GM18499 (cell line): ENCODE results near the gene LRBA.

Experiments
- ATAC-seq: cut with Tn5 transposase; IDR thresholded peaks from one replicate; pipeline ENCODE4 v1.9.1; 2021; ENCODE audit warnings: moderate number of reproducible peaks; ENCODE audit not compliant: insufficient read depth, unreplicated experiment

Gene LRBA

DNA sequence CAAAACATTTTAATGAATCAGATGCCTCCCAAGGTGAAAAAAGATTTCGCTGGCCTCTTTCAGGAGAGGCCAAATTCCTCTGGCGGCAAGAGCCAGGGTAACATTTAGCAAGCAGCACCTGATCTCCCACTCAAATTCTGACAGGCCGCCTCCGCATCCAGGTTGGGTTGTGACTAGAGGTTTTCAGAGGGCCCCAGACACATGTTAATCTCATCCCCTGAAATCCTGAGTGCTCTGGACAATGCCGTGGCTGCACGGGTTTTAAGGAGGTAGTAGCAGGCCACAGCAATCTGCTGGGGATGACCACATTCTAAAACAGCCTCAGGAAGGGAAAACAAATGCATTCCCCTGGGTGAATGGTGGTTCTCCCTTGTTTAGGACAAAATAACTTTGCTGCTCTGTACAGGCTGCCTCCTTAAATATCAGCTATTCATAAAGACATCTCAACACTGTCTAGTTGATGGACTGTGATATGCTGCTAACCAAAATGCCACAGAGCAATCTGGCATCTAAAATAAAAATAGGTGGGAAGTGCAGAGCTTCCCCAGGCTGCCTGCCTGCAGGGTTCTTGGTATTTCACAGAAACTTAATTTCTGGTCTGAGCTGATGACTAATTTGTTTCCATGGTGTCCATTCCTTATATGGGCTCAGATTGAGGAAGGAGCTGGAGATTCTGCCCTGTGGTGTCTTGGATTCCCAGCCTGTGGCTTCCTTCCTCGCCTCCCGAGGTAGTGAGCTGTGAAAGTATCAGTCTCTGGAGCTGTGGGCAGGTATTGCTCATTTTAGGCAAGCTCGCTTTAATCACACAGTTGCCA lies 734.8 kb downstream of the LRBA start:
- ATAC-seq, result no peak

DNA sequence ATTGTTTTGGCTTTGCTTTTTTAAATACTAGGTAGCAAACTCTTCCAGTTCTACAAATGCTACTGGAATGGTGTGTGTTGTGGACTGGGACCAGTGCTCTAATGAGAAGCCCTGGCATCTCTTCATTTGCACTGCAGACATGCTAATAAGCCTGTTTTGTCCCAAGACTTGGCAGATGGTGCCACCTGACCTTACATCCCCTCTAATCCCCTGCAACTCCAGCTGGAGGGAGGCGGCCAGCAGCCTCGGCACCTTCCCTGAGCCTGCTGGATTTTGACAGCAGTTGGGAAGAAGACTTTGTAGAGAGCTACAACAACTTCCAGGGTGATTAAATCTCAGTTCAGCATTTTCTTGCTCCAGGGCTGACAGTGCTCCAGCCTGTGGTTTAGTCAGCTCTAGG lies 736.9 kb downstream of the LRBA start:
- no peak for ATAC-seq

DNA sequence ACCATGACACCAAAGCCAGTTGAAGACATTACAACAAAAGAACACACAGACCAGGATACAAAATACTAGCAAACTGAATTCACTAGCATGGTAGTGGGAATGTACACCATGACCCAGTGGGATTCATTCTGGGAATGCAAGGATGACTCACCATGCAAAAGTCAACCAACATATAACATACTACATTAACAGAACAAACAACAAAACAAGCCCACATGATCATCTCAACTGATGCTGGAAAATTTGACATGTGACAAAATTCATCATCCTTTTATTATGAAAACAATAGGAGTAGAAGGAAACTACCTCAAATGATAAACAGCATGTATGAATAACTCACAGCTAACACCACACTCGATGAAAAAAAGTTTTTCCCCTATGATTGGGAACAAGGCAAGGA lies 746.6 kb downstream of the LRBA start:
- no peak for ATAC-seq

DNA sequence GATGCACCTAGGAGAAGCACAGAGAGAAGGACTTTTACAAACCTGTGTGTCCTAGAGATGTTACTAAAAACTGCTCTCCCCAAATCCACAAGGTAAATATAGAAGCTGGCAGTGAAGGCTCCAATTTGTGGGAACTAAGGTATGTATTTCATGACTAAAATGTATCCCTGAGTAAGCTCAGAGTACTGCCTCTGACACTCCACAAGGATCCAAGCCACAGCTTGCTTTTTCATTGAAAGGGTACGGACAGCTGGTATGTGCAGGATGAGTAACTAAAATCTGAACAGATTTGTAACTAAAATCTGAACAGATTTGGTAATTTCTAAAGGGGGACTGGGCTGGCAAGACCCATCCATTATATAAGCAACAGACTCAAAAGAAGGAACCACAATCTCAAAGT lies 749.3 kb downstream of the LRBA start:
- no peak for ATAC-seq

DNA sequence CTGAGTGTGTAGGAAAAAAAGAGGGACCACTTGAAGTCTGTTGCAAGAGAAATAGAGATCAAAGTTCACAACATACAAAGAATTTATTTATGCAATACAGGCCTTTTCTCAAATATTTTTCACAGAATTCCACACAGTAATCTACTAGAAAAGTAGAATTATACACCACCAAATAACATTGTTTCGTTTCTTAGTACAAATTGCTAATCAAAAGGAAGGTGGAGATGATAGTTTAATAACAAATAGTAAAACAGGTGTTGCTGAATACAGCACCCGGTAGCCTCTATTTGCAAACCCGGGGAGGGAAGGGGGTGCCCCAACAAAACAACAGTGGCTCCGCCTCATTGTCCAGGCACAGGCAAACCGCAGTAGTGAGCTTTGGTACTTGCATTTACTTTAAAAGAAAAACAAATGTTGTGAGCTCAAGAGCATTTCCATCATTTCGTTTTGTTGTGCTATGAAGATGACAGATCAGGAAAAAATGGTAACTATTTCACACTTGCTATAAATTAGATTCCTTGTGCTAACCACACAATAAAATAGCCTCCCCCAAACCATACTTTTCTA lies 750.4 kb downstream of the LRBA start:
- no peak for ATAC-seq

DNA sequence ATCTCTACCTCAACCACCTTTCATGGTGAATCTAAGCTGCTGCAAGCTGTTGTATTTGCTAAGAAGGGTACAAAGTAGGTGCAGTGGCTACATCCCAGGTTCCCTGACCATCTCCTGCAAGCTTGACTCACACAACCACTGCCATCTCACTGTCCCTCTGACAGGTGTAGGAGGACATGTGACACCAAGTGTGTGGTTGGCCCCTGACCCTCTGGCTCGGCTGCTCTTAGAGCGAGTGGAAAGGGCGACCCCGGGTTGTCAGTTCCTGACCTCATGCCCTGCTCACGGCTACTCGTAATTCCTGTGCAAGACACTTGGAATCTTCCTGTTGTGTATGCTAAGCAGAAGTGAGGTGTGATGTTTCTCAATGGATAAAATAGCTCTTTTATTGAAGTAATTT lies 752.5 kb downstream of the LRBA start:
- ATAC-seq, result no peak

DNA sequence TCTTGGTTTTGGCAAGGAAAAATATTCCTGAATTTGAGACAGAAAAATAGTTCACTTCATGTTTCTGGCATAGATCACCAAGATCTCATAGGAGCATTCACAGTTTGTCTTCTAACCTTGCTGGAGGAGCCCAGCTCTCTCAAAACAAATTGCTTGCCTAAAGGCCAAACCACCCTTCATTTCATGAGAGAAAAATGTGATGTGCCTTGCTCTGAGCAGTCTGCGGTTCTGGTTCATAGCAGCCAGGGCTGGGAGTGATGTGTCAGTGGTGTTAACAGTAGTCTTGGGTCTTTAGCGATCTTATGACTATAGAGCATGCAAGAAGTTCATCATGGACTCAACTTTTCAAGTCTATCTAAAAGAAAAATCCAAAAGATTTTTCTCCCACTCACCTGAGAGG lies 753.5 kb downstream of the LRBA start:
- ATAC-seq, result no peak

DNA sequence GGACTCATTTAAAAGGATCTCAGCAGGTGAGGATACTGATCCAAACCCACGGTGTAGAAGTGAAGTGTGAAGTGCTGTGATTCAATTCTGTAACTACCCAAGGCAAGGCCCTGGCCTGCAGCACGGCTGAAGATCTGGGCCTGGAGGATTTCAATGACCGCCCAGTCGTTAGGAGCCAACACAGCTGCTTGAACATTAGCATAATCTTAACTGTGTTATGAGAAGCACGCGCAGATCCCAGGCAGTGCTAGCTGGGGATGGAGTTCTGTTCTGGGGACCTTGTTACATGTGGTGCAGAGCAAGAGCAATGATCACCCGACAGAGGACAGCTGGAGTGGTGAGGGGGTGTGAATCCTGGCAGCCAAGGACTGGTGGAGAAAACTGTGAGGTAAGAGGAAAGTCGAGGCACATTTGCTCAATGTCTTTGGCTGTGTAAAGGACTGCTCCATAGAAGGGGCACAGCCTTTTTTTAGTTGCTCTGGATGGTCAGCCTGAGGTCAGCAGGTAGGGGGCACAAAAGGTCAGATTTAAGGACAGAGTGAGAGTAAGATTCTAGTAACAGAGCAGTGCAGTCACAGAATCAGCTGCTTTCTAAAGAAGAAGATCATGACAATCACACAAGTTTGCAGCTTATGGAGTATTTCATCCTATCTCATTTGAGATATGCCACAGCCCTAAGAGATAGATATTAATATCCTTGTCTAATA lies 755.1 kb downstream of the LRBA start:
- ATAC-seq, result no peak

DNA sequence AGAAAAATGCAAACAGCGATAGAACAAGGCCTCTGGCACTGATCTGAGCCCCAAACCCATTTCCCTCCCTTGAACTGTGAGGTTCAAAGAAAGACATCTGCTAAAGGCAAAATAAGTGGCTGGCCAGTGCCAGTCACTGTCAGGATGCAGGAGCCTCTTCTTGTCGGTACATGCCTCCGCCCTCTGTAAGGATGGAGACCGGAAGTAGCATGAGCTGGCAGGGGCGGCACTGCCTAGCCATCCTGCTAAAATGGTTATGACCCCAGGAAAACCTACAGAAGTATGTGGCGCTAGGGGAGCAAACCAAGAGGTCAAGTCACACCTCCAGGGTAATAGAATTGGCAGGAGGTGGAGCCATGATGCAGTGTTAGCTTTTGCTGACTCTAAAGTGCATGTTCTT lies 756.5 kb downstream of the LRBA start:
- ATAC-seq, result no peak

DNA sequence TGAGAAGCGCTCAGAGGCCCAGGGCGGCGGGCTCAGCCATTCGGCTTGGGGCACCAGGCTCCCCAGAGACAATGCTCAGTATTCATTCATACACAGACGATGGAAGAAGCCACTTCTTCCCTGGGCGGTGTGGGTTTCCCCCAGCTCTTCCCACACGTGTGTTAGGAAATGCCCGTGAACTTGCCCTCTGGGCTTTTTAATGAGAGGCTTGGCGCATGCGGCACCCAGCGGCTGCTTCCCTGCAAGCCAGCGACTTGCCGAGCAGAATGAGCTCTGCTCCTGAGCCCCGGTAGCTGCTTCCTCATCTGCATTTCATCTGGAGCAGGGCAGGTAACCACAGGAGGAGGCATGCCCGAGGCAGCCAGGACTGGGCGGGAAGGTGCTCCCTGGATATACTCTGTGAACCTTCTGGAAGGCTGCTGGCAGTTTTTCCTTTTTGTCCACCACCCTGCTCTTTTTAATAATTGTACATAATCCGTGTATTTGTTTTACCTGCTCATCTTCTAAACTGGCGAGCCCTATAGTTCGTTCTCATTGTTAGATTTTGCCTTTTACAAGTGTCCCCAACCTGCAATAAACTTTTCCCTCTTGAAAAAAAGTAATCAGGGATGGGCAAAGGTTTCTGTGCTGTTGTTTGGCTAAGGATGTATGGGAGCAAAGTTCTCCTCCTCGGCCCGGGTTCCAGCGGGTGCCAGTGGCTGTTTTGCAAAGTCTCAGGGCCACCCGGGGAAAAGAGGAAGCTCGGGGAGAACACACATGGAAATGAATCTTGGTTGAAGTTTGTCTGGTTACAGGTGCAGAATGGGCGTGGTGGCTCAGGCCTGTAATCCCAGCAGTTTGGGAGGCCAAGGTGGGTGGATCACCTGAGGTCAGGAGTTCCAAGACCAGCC lies 758.0 kb downstream of the LRBA start:
- no peak for ATAC-seq

DNA sequence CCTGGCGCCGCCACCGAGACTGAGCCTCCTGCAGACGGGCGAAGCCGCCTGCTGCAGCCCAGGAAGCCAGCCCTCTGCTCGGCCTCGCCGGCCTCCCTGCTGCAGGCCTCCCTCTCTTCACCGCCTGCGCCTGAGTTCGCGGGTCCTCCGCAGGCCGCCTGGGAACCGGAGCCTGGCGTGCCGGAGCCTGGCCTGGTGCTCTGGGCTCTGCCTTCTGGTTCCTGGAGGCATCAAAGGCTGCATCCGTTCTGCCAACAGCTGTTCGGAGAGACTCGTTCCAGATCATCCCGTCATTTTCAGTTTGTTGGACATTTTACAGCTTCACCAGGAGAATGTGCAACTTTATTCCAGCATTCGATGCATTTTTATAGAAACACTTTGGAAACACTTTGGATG lies 758.9 kb downstream of the LRBA start:
- no peak for ATAC-seq

DNA sequence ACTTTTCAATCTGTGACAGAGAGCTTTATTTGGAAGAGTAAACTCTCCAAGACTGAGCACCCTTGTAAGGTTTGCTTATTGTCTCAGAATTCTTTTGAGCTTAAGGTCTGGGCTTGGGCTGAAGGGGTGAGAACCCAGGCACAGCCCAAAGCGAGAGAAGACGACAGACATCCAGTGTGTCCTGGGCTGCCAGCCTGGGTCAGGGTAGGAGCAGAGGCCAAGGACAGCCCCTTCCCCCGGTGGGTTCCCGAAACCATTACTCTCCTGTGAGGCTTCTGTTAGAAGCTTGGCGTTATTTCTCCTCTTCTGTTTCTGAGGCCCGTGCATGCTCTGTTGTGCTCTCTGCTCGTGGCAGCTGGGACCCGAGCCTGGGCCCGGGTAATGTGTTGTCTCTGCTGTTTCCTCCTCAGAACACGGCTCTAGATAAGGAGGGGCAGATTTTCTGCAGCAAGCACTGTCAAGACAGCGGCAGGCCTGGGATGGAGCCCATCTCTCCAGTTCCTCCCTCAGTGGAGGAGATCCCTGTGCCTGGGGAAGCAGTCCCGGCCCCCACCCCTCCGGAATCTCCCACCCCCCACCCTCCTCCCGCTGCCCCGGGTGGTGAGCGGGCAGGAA lies 759.4 kb downstream of the LRBA start:
- ATAC-seq, result no peak

DNA sequence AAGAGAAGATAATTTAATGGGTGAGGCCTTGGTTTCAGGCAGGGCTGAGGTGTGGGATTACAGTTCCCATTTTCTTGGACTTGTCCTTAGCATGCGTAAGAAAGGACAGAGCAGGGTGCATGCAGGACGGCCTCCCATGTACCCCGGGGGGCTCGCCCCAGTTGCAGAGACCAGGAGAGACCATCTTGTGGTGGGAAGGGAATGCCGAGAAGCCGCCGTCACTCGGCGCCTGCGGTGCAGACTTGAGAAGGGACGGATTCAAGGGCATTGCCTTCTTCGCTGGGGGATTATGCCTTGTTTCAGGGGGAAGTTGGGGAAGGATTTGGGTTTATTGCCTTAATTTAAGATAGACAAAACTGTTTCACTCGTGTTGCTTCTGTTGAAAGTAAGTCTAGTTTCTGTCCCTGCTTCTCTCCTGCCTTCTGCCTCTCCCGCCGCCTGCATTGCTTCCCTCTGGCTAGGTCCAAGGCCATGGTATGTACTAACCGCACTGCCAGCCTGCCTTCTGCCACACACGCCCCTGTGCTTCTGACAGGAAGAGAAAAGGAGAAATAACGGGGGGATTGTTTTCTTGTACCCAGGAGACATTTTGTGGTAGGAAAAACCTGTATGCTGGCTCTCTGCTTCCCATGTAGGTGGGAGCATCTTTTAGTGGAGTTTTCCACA lies 761.0 kb downstream of the LRBA start:
- no peak for ATAC-seq

DNA sequence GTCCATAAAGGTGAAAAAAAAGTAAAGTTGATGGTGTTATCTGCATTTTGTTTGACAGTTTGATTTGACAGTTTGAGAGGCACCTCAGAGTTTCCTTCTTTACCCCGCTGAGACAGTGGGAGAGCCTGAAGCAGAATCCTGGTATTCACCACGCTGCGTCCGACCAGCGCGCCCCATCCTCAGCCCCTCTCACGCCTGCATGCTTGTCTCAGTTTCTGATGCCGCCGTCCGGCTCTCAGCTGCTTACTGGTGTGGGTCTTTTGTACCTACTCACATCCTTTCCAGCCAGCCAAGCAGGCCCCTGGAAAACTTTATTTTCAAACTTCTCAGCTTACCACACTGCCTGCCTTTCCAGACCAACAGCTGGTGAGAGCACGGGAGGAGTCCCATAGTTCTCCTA lies 761.7 kb downstream of the LRBA start:
- ATAC-seq, result no peak

DNA sequence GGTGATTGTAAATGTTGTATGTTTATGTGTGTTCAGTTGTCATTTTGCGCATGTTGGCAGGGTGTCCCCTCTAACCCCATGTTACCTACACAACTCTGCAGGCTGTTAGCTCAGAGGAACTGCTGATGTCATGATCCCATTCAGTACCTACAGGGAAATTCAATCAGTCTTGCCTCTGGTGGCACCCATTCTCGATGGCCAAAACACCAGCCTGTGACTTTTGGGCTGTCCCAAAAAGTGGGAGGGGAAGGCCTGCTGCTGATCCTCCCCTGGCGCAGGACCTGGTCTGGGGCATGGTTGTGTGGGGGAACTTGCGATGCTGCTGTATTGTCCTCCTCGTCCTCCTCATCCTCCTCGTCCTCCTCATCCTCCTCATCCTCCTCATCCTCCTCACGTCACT lies 762.3 kb downstream of the LRBA start:
- ATAC-seq, result no peak

DNA sequence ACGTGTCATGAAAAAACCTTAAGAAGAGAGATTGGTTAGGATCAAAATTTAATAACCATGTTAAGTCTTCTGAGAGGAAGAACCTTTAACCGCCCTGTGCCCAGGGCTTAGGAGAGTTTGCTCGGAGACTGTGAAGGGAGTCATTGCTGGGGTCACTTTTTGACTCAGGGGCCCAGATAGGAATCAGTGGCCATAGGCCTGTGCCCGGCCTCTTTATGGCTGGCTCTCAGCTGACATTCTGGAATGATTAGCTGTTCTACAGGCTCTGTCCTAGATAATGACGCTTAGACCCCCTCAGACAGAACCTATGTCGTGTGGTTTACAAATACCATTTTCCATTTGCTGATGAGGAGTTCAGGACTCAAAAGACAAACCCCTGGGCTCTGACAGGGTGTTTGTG lies 762.8 kb downstream of the LRBA start:
- ATAC-seq, result no peak

DNA sequence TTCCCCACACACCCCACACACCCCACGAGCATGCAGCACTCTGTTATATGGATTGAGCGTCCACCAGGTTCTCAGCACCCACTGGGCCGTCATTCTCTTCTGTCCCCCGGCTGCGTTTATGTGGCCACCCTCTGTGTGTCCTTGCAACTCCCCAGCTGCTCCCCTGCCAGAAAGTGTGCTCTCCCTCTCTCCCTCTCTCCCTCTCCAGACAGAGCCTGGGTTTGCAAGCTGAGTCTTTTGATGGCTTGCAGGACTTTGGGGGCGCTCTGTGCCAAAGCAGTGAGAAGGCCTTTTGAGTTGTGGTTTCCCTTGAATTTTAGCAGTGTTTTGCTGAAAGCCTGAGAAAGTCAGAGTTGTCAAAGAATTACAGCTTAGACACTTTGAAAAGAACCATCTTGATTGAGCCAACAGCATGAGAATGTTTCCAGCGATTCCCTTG lies 763.3 kb downstream of the LRBA start:
- ATAC-seq, result no peak

DNA sequence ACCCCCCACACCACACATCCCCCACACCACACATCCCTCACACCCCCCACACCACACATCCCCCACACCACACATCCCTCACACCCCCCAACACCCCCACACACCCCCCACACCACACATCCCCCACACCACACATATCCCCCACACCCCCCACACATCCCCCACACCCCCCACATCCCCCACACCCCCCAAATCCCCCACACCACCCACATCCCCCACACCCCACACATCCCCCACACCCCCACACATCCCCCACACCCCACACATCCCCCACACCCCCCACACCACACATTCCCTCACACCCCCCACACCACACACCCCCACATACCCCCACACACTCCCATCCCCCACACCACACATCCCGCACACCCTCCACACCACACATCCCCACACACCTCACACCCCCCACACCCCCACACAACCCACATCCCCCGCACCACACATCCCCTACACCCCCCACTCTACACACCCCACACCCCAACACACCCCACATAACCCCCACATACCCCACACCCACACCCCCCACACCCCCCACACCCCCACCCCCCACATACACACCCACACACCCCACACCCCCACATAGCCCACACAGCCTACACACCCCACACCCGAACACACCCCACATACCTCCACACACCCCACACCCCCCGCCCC lies 764.0 kb downstream of the LRBA start:
- ATAC-seq, result no peak

DNA sequence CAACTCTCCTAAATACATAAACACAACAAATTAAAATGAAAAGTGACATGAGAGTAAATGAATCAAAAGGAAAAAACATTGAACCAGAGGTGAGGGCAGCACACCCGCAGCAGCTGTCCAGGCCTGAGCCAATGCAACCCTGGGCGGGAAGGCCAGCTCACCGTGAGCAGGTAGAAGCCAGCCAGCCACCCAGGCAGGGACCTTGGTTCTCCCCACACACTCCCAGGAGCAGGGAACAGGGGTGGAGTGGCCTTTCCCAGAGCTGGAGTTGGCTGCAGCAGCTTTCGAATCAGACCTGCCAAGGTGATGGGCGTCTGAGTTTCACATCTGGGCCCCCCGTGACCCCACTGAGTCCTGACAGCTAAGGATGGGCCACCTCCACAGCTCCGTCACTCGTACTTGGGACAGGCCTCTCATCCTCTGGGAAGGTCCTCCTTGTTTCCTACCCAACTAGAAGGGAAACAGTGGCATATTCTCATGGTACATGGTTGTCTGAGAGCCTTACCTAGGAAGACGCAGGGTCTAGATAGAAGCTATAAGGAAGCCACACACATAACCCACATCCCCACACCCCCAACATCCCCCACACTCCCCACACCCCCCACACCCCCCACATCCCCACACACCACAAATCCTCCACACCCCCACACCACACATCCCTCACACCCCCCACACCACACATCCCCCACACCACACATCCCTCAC lies 764.6 kb downstream of the LRBA start:
- ATAC-seq, result no peak
